ENCODE measurements around the gene APOL1.

APOL1 gene

DNA sequence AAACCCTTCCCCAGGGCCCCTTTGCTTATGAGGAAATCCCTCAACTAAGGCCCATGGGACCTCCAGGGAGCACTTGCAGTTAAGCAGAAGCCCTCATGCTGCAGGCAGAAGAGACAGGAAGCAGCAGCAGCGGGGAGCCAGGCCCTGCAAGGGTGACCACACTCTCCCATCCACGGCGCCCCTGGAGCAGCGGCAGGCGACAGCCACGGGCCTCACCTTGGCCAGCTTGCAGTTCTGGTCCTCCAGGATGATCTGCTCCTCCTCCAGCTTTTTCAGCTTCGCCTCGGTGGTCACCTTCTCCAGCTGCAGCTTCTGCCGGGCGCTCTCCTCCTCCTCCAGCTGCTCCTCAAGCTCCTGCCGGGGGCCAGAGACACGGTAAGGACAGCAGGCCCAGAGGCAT, 47.0 kb downstream of the APOL1 start:
- no peak overlapping the region for H3K9ac ChIP-seq (ENCODE audit: low read depth, low read length)
- peaks cover 99% of the 10 kb centered on the region for H3K36me3 ChIP-seq (ENCODE audit: insufficient read depth, low read depth, low read length)
- H3K27me3 ChIP-seq (ENCODE audit: insufficient read depth, low read length): no peaks in the 10 kb centered on the region
- H3K4me1 ChIP-seq (ENCODE audit: insufficient read depth, low read length): no peaks in the 10 kb centered on the region
- no peaks in the 10 kb centered on the region for H3K9me3 ChIP-seq (ENCODE audit: insufficient read depth, low read depth, low read length)
- no peak overlapping the region for H3K27ac ChIP-seq (ENCODE audit: low read length)
- H3K4me3 ChIP-seq (ENCODE audit: low read length): no peak overlapping the region

DNA sequence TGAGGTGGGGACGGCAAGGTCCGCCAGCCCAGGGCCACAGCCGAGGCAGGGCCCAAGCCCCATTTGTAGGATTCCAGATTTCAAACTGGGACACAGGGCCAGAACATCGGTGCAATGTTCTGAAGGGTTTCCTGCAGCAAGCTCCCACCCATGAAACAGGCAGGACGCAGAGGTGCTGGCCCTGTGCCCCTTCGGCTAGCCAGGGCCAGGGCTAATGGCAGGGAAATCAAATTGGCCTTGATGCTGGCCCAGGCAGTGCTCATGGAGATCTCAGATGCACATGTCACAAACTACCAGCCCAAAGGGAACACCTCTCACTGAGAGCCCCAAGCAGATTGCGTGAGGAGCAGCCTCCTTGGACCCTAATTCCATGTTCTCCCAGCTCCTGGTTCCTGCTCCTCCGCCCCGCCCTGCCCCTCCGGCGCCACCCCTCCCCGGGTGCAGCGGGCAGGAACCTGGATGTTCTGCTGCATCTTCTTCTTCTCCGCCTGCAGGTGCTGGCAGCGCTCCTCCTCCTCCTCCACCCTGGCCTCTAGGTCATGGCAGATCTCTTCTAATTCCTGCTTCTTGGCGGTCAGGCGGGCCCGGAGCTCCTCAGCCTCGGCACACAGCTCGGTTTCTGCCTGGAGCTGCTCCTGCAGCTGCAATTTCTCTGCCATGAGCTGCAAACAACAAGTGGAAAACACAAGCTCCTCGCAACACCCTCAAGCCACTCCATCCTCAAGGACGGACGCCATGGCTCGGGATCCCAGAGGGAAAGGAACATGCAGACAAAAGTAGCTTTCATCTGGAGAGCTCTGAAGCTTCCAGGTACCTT, 47.7 kb downstream of the APOL1 start:
- Histone ChIP-seq H3K27ac (ENCODE audit: low read length) (no peak overlapping the region), H3K36me3 (ENCODE audit: insufficient read depth, low read depth, low read length) (peaks cover 99% of the 10 kb centered on the region)

DNA sequence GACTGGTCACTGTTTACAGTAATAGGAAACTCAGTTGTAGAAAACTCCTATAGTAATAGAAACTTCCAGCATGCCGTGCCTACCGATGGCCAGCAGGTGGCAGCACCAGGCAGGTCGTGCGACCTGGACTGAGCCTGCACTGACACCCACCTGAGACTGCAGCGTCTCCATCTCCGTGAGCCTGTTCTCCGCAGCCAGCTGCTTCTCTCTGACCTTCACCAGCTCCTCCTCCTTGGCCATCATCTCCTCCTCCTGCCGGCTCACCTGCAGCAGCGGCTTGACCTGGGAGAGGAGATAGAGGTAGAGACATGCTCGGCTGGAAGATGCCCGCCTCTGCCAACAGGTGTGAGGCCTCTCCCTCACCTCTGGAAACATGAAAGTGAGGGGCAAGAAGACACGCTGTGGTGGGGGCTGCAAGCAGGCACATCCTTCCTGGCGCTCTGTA, 48.5 kb downstream of the APOL1 start:
- no peak overlapping the region for H3K9ac ChIP-seq (ENCODE audit: low read depth, low read length)
- H3K4me1 ChIP-seq (ENCODE audit: insufficient read depth, low read length): no peaks in the 10 kb centered on the region
- H3K4me3 ChIP-seq (ENCODE audit: low read length): no peak overlapping the region
- H3K27me3 ChIP-seq (ENCODE audit: insufficient read depth, low read length): no peaks in the 10 kb centered on the region
- H3K27ac ChIP-seq (ENCODE audit: low read length): no peak overlapping the region
- H3K9me3 ChIP-seq (ENCODE audit: insufficient read depth, low read depth, low read length): no peaks in the 10 kb centered on the region
- peaks cover 99% of the 10 kb centered on the region for H3K36me3 ChIP-seq (ENCODE audit: insufficient read depth, low read depth, low read length)

More for the DNA sequence above, 47.7 kb downstream of the APOL1 start:
- Histone ChIP-seq H3K27me3 (ENCODE audit: insufficient read depth, low read length) (no peaks in the 10 kb centered on the region), H3K4me3 (ENCODE audit: low read length) (no peak overlapping the region), H3K4me1 (ENCODE audit: insufficient read depth, low read length) (no peaks in the 10 kb centered on the region), H3K9ac (ENCODE audit: low read depth, low read length) (no peak overlapping the region), H3K9me3 (ENCODE audit: insufficient read depth, low read depth, low read length) (no peaks in the 10 kb centered on the region)

DNA sequence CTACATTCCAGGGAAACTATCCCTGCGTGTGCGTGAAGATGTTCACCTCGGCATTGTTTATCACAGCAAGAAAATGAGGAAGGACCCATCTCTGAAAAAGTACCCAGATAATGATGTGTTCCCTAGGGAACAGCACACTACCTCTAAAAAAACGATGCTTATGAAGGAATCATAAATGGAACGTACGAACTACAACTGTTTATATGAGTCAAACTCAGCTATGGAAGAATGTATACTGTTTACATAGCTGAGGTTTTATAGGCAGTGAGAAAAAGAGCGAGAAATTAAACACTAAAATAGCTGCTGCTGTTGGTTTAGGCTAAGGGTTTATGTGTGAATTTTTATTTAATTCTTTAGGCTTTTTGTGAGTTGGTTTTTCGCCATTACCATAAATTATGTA, 48.9 kb downstream of the APOL1 start:
- H3K4me3 ChIP-seq (ENCODE audit: low read length): no peak overlapping the region
- peaks cover 99% of the 10 kb centered on the region for H3K36me3 ChIP-seq (ENCODE audit: insufficient read depth, low read depth, low read length)
- no peaks in the 10 kb centered on the region for H3K27me3 ChIP-seq (ENCODE audit: insufficient read depth, low read length)
- no peak overlapping the region for H3K9ac ChIP-seq (ENCODE audit: low read depth, low read length)
- no peak overlapping the region for H3K27ac ChIP-seq (ENCODE audit: low read length)
- no peaks in the 10 kb centered on the region for H3K9me3 ChIP-seq (ENCODE audit: insufficient read depth, low read depth, low read length)
- no peaks in the 10 kb centered on the region for H3K4me1 ChIP-seq (ENCODE audit: insufficient read depth, low read length)

DNA sequence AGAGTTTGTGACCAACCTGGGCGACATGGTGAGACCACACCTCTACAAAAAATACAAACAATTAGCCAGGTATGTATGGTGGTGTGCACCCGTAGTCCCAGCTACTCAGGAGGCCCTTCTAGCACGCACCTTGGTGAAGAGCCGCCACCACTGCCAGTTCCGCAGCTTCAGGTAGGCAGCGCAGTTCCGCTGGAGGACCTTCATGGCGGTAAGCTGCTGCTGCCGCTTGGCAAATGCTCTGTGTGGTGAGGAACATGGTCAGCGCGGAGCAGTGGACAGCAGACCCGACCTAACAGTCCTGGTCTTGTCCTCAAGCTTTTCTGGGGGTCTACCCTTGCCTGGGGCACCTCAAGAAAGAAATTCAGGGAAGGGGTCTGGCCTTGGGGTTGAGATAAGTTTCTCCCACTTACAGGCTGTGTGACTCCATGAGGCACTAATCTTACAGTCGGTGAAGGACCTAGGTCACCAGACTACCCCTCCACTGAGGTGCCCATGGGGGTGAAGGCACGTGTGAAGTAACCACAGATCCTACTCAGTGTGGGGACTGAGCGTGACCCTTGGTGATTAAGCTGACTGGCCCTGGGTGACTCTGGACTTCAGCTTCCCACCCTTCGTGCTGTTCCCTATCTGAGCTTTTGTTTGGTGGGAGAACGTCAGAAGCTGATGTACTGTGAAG, 49.6 kb downstream of the APOL1 start:
- H3K4me3 ChIP-seq (ENCODE audit: low read length): no peak overlapping the region
- H3K27ac ChIP-seq (ENCODE audit: low read length): no peak overlapping the region
- peaks cover 99% of the 10 kb centered on the region for H3K36me3 ChIP-seq (ENCODE audit: insufficient read depth, low read depth, low read length)
- no peaks in the 10 kb centered on the region for H3K27me3 ChIP-seq (ENCODE audit: insufficient read depth, low read length)
- no peaks in the 10 kb centered on the region for H3K9me3 ChIP-seq (ENCODE audit: insufficient read depth, low read depth, low read length)
- H3K4me1 ChIP-seq (ENCODE audit: insufficient read depth, low read length): no peaks in the 10 kb centered on the region
- H3K9ac ChIP-seq (ENCODE audit: low read depth, low read length): no peak overlapping the region

DNA sequence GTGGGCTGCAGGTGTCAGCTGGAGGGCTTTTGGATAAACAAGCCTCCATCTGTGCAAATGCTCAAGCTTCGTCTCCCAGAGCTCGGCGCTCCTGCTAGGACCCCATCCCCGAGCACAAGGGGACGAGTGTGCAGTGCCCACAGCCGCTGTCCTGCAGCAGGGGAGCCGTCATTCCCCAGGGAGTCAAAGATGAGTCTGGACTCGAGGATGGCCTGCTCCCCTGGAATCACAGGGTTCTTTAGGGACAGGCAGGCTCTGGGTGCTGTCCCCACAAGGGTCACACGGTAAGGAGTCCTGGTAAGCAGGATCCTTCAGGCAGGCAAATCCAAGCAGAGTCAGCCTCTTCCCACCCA, 50.2 kb downstream of the APOL1 start:
- H3K36me3 ChIP-seq (ENCODE audit: insufficient read depth, low read depth, low read length): peaks cover 98% of the 10 kb centered on the region
- H3K27me3 ChIP-seq (ENCODE audit: insufficient read depth, low read length): no peaks in the 10 kb centered on the region
- no peaks in the 10 kb centered on the region for H3K4me1 ChIP-seq (ENCODE audit: insufficient read depth, low read length)
- no peak overlapping the region for H3K9ac ChIP-seq (ENCODE audit: low read depth, low read length)
- no peaks in the 10 kb centered on the region for H3K9me3 ChIP-seq (ENCODE audit: insufficient read depth, low read depth, low read length)
- no peak overlapping the region for H3K27ac ChIP-seq (ENCODE audit: low read length)
- no peak overlapping the region for H3K4me3 ChIP-seq (ENCODE audit: low read length)

DNA sequence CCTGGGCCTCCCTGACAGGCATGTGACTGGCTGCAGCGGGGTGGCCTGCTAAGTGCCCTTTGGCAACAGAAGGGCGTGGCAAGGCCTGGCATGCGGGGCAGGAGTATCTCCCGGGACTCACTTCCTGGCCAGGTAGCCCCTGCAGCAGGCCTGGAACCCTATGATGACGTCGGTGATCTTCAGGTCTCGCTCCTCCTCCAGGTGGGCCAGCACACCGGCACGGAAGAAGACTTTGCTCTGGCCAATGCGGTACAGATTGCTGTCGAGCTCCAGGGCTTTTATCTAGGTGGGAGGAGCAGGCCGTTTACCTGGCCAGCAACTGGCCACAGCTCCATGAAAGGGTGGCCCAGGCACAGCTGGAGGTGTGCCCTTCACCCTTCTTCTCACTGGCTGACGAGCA, 50.9 kb downstream of the APOL1 start:
- Histone ChIP-seq H3K4me3 (ENCODE audit: low read length) (no peak overlapping the region), H3K27me3 (ENCODE audit: insufficient read depth, low read length) (no peaks in the 10 kb centered on the region), H3K9me3 (ENCODE audit: insufficient read depth, low read depth, low read length) (no peaks in the 10 kb centered on the region), H3K9ac (ENCODE audit: low read depth, low read length) (no peak overlapping the region), H3K36me3 (ENCODE audit: insufficient read depth, low read depth, low read length) (peaks cover 98% of the 10 kb centered on the region), H3K4me1 (ENCODE audit: insufficient read depth, low read length) (no peaks in the 10 kb centered on the region), H3K27ac (ENCODE audit: low read length) (no peak overlapping the region)

DNA sequence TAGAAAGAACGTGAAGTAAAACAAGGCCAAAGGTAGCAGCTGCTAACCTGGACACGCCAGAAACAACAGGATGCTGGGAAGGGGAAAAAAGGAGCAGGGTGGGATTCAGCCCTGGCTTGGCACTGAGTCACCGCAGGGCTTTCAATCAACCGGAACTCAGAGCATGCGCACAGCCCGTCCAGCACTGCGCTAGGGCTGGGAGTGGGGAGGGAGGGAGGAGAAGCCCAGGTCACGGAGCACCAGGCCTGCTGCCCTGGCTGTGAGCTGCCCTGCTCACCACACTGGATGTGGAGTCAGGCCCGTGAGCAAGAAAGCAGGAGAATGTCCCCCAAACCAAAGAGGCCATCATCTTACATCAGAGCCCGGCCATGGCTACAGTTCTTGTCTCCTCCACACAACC, 51.5 kb downstream of the APOL1 start:
- Histone ChIP-seq H3K36me3 (ENCODE audit: insufficient read depth, low read depth, low read length) (peaks cover 98% of the 10 kb centered on the region), H3K27me3 (ENCODE audit: insufficient read depth, low read length) (no peaks in the 10 kb centered on the region), H3K9ac (ENCODE audit: low read depth, low read length) (no peak overlapping the region), H3K27ac (ENCODE audit: low read length) (no peak overlapping the region), H3K9me3 (ENCODE audit: insufficient read depth, low read depth, low read length) (no peaks in the 10 kb centered on the region), H3K4me3 (ENCODE audit: low read length) (no peak overlapping the region), H3K4me1 (ENCODE audit: insufficient read depth, low read length) (no peaks in the 10 kb centered on the region)

DNA sequence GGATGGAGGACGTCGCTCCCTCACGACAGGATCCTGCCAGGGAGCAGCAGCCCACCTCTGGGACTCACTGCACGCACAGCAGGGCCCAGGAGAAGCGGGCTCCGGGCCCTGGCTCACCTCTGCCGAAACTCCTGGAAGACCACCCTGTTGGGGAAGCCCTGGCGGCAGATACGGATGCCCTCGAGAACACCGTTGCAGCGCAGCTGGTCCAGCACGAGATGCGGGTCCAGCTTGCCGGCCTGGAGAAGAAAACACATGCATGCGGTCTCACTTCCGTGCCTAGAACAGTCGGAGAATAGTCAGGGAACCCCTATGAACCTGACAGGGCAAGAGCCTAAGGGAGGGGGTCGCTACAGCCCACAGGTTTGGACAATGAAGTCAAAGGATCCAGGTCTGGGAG, 52.9 kb downstream of the APOL1 start:
- H3K9me3 ChIP-seq (ENCODE audit: insufficient read depth, low read depth, low read length): no peaks in the 10 kb centered on the region
- H3K4me3 ChIP-seq (ENCODE audit: low read length): no peak overlapping the region
- no peak overlapping the region for H3K27ac ChIP-seq (ENCODE audit: low read length)
- no peaks in the 10 kb centered on the region for H3K27me3 ChIP-seq (ENCODE audit: insufficient read depth, low read length)
- no peaks in the 10 kb centered on the region for H3K4me1 ChIP-seq (ENCODE audit: insufficient read depth, low read length)
- peaks cover 95% of the 10 kb centered on the region for H3K36me3 ChIP-seq (ENCODE audit: insufficient read depth, low read depth, low read length)
- H3K9ac ChIP-seq (ENCODE audit: low read depth, low read length): no peak overlapping the region

DNA sequence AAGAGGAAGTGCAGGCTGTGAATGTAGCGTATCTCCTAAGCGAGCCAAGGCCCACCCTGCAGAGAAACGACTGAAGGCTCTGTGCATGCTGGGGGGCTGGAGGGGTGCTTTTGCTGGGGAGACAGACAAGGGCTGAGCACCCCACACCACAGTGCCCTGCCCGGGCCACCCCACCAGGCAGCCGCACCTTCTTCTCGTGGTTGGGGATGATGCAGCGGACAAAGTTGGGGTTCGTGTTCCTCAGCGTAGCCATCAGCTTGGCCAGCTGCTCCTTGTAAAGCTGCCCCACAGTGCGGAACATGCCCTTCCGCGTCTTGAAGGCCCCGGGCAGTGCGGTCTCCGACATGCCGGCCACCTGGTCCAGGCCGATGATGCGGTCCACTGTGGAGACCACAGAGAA, 53.3 kb downstream of the APOL1 start:
- Histone ChIP-seq H3K36me3 (ENCODE audit: insufficient read depth, low read depth, low read length) (peaks cover 95% of the 10 kb centered on the region), H3K9me3 (ENCODE audit: insufficient read depth, low read depth, low read length) (no peaks in the 10 kb centered on the region), H3K4me3 (ENCODE audit: low read length) (no peak overlapping the region), H3K9ac (ENCODE audit: low read depth, low read length) (no peak overlapping the region), H3K27ac (ENCODE audit: low read length) (no peak overlapping the region), H3K27me3 (ENCODE audit: insufficient read depth, low read length) (no peaks in the 10 kb centered on the region), H3K4me1 (ENCODE audit: insufficient read depth, low read length) (no peaks in the 10 kb centered on the region)

DNA sequence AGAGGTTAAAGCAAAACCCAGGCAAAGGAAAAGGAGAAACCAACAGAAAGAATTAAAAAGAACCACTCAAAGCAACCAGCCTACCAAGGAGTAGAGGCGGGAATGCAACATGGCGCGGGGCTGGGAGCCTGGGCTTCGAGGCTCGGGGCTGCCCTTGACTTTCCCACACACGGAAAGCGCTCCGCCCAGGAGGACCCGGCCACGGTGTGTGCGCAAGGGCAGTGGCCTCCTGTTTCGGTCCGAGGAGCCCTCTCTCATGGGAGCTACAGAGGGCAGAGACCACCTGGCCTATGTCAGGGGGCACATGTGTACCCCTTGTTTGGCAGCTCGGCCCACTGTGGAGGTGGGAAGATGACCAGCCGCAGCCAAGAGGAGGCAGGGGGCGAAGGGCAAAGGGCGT, 55.9 kb downstream of the APOL1 start:
- H3K4me3 ChIP-seq (ENCODE audit: low read length): no peak overlapping the region
- H3K9ac ChIP-seq (ENCODE audit: low read depth, low read length): no peak overlapping the region
- no peaks in the 10 kb centered on the region for H3K4me1 ChIP-seq (ENCODE audit: insufficient read depth, low read length)
- no peak overlapping the region for H3K27ac ChIP-seq (ENCODE audit: low read length)
- peaks cover 96% of the 10 kb centered on the region for H3K36me3 ChIP-seq (ENCODE audit: insufficient read depth, low read depth, low read length)
- H3K9me3 ChIP-seq (ENCODE audit: insufficient read depth, low read depth, low read length): no peaks in the 10 kb centered on the region
- H3K27me3 ChIP-seq (ENCODE audit: insufficient read depth, low read length): no peaks in the 10 kb centered on the region

DNA sequence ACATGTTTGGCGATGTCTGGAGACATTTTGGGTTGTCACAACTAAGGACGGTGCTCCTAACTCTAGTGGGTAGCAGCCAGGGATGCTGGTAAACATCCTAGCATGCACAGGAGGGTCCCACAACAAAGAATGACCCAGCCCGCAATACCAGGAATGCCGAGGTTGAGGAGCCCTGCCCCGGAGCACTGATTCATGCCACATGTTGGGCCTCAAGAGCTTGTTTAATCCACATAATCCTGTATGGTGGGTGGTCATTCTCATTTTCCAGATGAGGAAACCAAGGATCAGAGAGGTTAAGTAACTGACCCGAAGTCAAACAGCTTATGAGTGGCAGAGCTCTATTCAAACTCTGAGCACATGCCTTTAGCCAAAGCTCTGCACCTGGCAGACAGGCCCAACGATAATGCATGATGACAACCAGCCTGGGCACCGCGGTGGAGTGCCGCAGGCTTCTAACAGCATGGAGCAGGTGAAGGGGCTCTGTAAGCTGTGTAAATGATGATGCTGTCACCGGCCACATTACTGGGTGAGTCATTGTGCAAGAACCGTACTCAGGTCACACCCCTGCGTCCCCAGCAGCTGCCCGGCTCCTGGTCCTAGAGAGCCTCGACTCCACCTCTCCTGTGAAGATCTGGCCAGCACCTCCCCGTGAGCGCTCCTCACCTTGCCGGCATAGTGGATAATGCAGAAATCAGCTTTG, 58.6 kb downstream of the APOL1 start:
- no peaks in the 10 kb centered on the region for H3K4me1 ChIP-seq (ENCODE audit: insufficient read depth, low read length)
- H3K4me3 ChIP-seq (ENCODE audit: low read length): no peak overlapping the region
- peaks cover 94% of the 10 kb centered on the region for H3K36me3 ChIP-seq (ENCODE audit: insufficient read depth, low read depth, low read length)
- H3K27ac ChIP-seq (ENCODE audit: low read length): no peak overlapping the region
- H3K27me3 ChIP-seq (ENCODE audit: insufficient read depth, low read length): no peaks in the 10 kb centered on the region
- H3K9me3 ChIP-seq (ENCODE audit: insufficient read depth, low read depth, low read length): no peaks in the 10 kb centered on the region
- no peak overlapping the region for H3K9ac ChIP-seq (ENCODE audit: low read depth, low read length)

Data from iPS-20b (cell line).